Measurements from ENCODE around the gene FGD2.

GRCh38 chr6:37005827-37006567 is 542 bp downstream of the FGD2 start:
- no peak for TF ChIP-seq FOSL1 (IDR thresholded peaks at IDR 0.05; ENCODE audit: insufficient read depth, low read depth, low read length)
- TF ChIP-seq, protein P1, sequence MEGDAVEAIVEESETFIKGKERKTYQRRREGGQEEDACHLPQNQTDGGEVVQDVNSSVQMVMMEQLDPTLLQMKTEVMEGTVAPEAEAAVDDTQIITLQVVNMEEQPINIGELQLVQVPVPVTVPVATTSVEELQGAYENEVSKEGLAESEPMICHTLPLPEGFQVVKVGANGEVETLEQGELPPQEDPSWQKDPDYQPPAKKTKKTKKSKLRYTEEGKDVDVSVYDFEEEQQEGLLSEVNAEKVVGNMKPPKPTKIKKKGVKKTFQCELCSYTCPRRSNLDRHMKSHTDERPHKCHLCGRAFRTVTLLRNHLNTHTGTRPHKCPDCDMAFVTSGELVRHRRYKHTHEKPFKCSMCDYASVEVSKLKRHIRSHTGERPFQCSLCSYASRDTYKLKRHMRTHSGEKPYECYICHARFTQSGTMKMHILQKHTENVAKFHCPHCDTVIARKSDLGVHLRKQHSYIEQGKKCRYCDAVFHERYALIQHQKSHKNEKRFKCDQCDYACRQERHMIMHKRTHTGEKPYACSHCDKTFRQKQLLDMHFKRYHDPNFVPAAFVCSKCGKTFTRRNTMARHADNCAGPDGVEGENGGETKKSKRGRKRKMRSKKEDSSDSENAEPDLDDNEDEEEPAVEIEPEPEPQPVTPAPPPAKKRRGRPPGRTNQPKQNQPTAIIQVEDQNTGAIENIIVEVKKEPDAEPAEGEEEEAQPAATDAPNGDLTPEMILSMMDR (IDR thresholded peaks at IDR 0.05; ENCODE audit: control extremely low read depth in 1 of 3, insufficient read depth in 1 of 3, low read depth in 1 of 3, low read length in 3 of 3) = no peak

Measured in H1 (cell line).